ENCODE measurements around the gene GADD45GIP1. TPM values are rescaled to one million over a fixed set of nuclear protein-coding genes. Genes with fewer than 3 reads are reported as not detected.

The GADD45GIP1 gene
- total RNA-seq, 2 donors from 2014 or later, result 16.1 to 41.9 TPM

DNA sequence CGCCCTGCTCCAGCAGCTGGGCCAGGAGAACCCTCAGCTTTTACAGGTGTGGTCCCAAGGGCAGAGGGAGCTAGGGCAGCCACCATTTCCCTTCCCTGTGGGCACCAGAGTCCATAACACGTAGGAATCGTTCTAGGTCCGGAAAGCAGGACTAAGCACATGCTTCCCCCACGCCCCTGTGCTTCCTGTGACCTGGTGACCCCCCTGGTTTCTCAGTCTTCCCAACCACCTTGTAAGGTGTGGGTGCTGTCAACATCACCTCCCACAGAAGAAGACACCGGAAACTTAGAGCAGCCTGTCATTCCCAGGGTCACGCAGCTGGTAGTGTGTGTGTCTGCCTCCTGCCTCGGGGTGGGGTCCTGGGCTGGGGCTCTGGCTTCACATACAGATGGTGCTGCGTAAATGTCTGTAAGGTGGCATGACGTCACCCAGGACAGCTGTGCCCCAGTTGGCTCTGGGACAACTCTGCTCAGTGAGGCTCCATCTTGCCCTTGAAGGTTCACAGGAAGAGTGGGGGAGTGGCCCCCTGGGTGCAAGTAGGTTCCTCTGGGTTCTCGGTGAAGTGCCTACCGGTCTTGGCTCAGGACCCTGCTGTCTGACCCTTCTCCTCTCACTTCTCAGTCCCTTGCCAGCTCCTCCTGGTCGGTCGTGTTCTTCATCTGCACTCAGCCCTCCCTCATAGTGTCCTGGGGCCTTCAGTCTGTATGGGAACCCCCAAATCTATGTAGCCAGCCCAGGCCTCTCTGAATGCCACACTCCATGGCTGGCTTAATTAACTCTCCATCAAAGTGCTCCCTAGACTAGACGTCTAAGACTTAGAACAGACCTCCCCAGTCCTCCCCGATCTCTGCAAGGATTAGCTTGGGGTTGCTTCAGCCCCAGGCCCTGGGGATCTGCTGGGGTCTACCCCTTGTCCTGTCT is 7.4 kb downstream of the GADD45GIP1 start:
- intact Hi-C loops (cut with DNase I), result no loop called here
- Histone ChIP-seq H3K4me1 (peaks cover 17% of the 10 kb centered on the region), H3K9me3 (no peaks in the 10 kb centered on the region), H3K27ac (no peak overlapping the region), H3K36me3 (peaks cover 14% of the 10 kb centered on the region), H3K9ac (ENCODE audit: low read depth in 2 of 2, low read length in 2 of 2) (no peak overlapping the region), H3K27me3 (no peaks in the 10 kb centered on the region), H3K4me3 (no peak overlapping the region)
- DNase-seq, result no peak
- TF ChIP-seq, protein P1, sequence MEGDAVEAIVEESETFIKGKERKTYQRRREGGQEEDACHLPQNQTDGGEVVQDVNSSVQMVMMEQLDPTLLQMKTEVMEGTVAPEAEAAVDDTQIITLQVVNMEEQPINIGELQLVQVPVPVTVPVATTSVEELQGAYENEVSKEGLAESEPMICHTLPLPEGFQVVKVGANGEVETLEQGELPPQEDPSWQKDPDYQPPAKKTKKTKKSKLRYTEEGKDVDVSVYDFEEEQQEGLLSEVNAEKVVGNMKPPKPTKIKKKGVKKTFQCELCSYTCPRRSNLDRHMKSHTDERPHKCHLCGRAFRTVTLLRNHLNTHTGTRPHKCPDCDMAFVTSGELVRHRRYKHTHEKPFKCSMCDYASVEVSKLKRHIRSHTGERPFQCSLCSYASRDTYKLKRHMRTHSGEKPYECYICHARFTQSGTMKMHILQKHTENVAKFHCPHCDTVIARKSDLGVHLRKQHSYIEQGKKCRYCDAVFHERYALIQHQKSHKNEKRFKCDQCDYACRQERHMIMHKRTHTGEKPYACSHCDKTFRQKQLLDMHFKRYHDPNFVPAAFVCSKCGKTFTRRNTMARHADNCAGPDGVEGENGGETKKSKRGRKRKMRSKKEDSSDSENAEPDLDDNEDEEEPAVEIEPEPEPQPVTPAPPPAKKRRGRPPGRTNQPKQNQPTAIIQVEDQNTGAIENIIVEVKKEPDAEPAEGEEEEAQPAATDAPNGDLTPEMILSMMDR (IDR thresholded peaks at IDR 0.05), result no peak

DNA sequence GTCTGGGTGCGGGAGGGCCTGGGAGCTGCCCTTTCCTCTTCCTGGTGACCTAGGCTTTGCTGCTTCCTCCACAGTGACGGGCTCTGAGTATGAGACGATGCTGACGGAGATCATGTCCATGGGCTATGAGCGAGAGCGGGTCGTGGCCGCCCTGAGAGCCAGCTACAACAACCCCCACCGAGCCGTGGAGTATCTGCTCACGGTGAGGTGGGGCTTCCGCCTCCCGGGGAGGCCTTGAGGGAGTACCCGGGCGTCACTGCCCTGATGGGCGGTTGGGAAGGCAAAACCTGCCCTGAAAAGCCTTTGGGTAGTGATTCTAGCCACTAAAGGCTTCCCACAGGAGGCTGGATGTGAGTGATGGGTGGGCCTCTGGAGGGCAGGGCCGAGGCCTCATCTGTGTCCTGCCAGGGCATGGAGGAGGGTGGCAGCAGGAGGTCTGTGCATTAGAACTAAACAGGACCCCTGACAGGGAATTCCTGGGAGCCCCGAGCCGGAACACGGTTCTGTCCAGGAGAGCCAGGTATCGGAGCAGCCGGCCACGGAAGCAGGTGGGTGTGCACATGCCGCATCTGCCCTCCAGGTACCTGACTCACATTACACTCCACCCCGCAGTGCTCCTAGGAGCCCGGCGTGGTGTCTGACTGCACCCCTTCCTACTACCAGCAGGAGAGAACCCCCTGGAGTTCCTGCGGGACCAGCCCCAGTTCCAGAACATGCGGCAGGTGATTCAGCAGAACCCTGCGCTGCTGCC is 8.2 kb downstream of the GADD45GIP1 start:
- Histone ChIP-seq H3K27ac (no peak overlapping the region), H3K9me3 (no peaks in the 10 kb centered on the region), H3K9ac (ENCODE audit: low read depth in 2 of 2, low read length in 2 of 2) (no peak overlapping the region), H3K4me3 (no peak overlapping the region), H3K4me1 (peaks cover 12% of the 10 kb centered on the region), H3K27me3 (no peaks in the 10 kb centered on the region), H3K36me3 (peaks cover 14% of the 10 kb centered on the region)
- TF ChIP-seq, protein P1 (IDR thresholded peaks at IDR 0.05), result no peak
- DNase-seq, result no peak
- intact Hi-C loops (cut with DNase I), result no loop called here

DNA sequence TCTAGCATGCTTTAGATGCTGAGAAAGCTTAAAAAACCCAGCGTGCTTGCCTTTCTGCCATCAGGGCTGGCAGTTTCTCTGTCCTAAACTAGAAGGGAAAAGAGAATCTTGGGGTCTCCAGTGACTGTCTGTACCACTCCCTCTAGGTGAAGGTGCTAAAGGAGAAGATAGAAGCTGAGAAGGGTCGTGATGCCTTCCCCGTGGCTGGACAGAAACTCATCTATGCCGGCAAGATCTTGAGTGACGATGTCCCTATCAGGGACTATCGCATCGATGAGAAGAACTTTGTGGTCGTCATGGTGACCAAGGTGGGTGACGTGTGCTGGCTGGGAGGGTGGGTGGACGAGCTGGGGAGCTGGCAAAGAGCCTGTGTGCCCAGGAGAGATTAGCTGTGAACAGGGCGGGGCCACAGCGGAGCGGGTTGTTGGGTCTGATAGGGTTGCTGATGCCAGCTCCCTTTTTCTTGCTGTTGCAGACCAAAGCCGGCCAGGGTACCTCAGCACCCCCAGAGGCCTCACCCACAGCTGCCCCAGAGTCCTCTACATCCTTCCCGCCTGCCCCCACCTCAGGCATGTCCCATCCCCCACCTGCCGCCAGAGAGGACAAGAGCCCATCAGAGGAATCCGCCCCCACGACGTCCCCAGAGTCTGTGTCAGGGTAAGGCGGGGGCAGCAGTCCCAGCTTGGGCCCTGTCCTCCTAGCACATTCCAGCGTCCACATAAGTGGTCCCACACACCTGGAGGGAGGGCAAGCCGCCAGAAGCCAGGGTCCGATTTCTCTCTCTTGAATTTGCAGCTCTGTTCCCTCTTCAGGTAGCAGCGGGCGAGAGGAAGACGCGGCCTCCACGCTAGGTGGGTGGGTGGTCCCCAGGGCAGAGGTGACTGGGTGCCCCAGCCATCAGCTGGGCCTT is 9.1 kb downstream of the GADD45GIP1 start:
- Histone ChIP-seq H3K4me1 (peaks cover 12% of the 10 kb centered on the region), H3K4me3 (no peak overlapping the region), H3K9me3 (no peaks in the 10 kb centered on the region), H3K36me3 (peaks cover 19% of the 10 kb centered on the region), H3K27ac (no peak overlapping the region), H3K9ac (ENCODE audit: low read depth in 2 of 2, low read length in 2 of 2) (no peak overlapping the region), H3K27me3 (no peaks in the 10 kb centered on the region)
- no peak for DNase-seq
- TF ChIP-seq, protein P1 (IDR thresholded peaks at IDR 0.05), result no peak
- intact Hi-C loops (cut with DNase I), result no loop called here

DNA sequence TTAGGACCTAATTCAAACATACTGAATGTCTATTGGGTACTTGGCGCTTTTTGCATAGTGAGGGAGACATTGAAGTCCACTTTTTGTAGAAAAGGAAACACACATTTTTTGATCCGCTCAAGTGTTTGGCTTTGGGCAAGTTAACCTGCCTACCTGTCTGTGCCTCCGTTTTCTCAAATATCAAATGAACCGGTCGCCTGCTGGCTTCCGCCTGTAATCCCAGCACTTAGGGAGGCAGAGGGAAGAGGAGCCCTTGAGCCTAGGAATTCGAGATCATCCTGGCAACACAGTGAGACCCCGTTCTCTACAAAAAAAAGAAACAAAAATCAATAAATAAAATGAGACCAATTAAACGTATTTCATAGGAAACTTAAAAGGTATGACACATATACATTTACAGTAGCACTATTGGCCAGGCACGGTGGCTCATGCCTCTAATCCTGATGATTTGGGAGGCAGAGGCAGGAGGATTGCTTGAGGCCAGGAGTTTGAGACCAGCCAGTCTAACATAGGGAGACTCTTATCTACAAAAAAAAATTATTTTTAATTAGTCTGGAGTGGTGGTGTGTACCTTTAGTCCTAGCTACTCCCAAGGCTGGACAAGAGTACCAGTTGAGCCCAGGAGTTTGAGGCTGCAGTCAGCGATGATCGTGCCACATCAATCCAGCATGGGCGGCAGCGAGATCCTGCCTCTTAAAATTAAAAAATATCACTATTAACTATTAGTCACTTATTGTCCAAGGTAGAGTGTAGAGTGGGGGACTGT is 10.1 kb downstream of the GADD45GIP1 start:
- Histone ChIP-seq H3K27me3 (no peaks in the 10 kb centered on the region), H3K27ac (peak overlapping the region; percentile 94), H3K4me3 (peak overlapping the region; percentile 92), H3K4me1 (peaks cover 12% of the 10 kb centered on the region), H3K9me3 (no peaks in the 10 kb centered on the region), H3K36me3 (peaks cover 24% of the 10 kb centered on the region), H3K9ac (ENCODE audit: low read depth in 2 of 2, low read length in 2 of 2) (peak overlapping the region; percentile 52 to 90)
- TF ChIP-seq, protein P1 (IDR thresholded peaks at IDR 0.05), result no peak
- no peak for DNase-seq
- intact Hi-C loops (cut with DNase I), result no loop called here

All from colonic mucosa (tissue), 4 donors.